Measurements from ENCODE around the gene OLFM1.

The OLFM1 gene

GRCh38 chr9:135087489-135087792 is at the start of gene OLFM1:
Gene OLFM1 (plus strand): TSS chr9:135087668. CDS start chr9:135087990, 322 bp downstream.
- Histone ChIP-seq H3K4me2 (ENCODE audit: low read length) (no peak within 1 kb of the TSS), H4K20me1 (ENCODE audit: insufficient read depth, low read length) (no peaks in the 10 kb centered on the region), H3K27ac (ENCODE audit: low read length) (no peak within 1 kb of the TSS), H3K36me3 (replicated peaks; ENCODE audit: low read depth, low read length) (no peaks in the 10 kb centered on the region), H3K9ac (ENCODE audit: low read length) (no peak within 1 kb of the TSS), H3K9me3 (ENCODE audit: insufficient read depth, low read length) (no peaks in the 10 kb centered on the region), H3K27me3 (ENCODE audit: low read depth, low read length) (peaks cover 7% of the 10 kb centered on the region; the same call in 1 of the 2 replicates), H2AFZ (ENCODE audit: low read depth, low read length) (no peak within 1 kb of the TSS), H3K4me1 (ENCODE audit: low read length) (no peaks in the 10 kb centered on the region), H3K4me3 (ENCODE audit: low read length) (no peak within 1 kb of the TSS), H3K79me2 (ENCODE audit: low read length) (no peaks in the 10 kb centered on the region)
- TF ChIP-seq EZH2phosphoT487 (IDR thresholded peaks at IDR 0.05; ENCODE audit: low read depth): no peak
- TF ChIP-seq CTCF (IDR thresholded peaks at IDR 0.05; ENCODE audit: low read depth, low read length): no peak

GRCh38 chr9:135038331-135038730 is 49.1 kb upstream of the OLFM1 start:
- Histone ChIP-seq H2AFZ (ENCODE audit: low read depth, low read length) (no peak overlapping the region), H3K27me3 (ENCODE audit: low read depth, low read length) (peaks cover 21% of the 10 kb centered on the region), H4K20me1 (ENCODE audit: insufficient read depth, low read length) (no peaks in the 10 kb centered on the region), H3K9me3 (ENCODE audit: insufficient read depth, low read length) (no peaks in the 10 kb centered on the region), H3K9ac (ENCODE audit: low read length) (no peak overlapping the region), H3K4me3 (ENCODE audit: low read length) (no peak overlapping the region), H3K27ac (ENCODE audit: low read length) (no peak overlapping the region), H3K4me1 (ENCODE audit: low read length) (no peaks in the 10 kb centered on the region), H3K36me3 (replicated peaks; ENCODE audit: low read depth, low read length) (no peaks in the 10 kb centered on the region), H3K79me2 (ENCODE audit: low read length) (no peaks in the 10 kb centered on the region), H3K4me2 (ENCODE audit: low read length) (no peak overlapping the region)
- TF ChIP-seq CTCF (IDR thresholded peaks at IDR 0.05; ENCODE audit: low read depth, low read length): no peak
- TF ChIP-seq EZH2phosphoT487 (IDR thresholded peaks at IDR 0.05; ENCODE audit: low read depth): no peak

GRCh38 chr9:135038826-135039225 is 48.6 kb upstream of the OLFM1 start:
- H3K9me3 ChIP-seq (ENCODE audit: insufficient read depth, low read length): no peaks in the 10 kb centered on the region
- no peak overlapping the region for H3K4me3 ChIP-seq (ENCODE audit: low read length)
- H3K4me2 ChIP-seq (ENCODE audit: low read length): no peak overlapping the region
- H3K36me3 ChIP-seq (replicated peaks; ENCODE audit: low read depth, low read length): no peaks in the 10 kb centered on the region
- H3K27me3 ChIP-seq (ENCODE audit: low read depth, low read length): peaks cover 21% of the 10 kb centered on the region
- no peak overlapping the region for H2AFZ ChIP-seq (ENCODE audit: low read depth, low read length)
- H3K79me2 ChIP-seq (ENCODE audit: low read length): no peaks in the 10 kb centered on the region
- H3K9ac ChIP-seq (ENCODE audit: low read length): no peak overlapping the region
- no peaks in the 10 kb centered on the region for H3K4me1 ChIP-seq (ENCODE audit: low read length)
- no peak overlapping the region for H3K27ac ChIP-seq (ENCODE audit: low read length)
- no peaks in the 10 kb centered on the region for H4K20me1 ChIP-seq (ENCODE audit: insufficient read depth, low read length)
- no peak for TF ChIP-seq EZH2phosphoT487 (IDR thresholded peaks at IDR 0.05; ENCODE audit: low read depth)
- no peak for TF ChIP-seq CTCF (IDR thresholded peaks at IDR 0.05; ENCODE audit: low read depth, low read length)

- no peaks in the 10 kb centered on the region for H3K79me2 ChIP-seq (ENCODE audit: low read length)
- H3K27ac ChIP-seq (ENCODE audit: low read length): no peak overlapping the region
- no peak overlapping the region for H2AFZ ChIP-seq (ENCODE audit: low read depth, low read length)
- no peaks in the 10 kb centered on the region for H3K4me1 ChIP-seq (ENCODE audit: low read length)
- H3K9ac ChIP-seq (ENCODE audit: low read length): no peak overlapping the region
- no peaks in the 10 kb centered on the region for H4K20me1 ChIP-seq (ENCODE audit: insufficient read depth, low read length)
- TF ChIP-seq CTCF (IDR thresholded peaks at IDR 0.05; ENCODE audit: low read depth, low read length) (no peak), EZH2phosphoT487 (IDR thresholded peaks at IDR 0.05; ENCODE audit: low read depth) (no peak)
- H3K4me3 ChIP-seq (ENCODE audit: low read length): no peak overlapping the region
- peaks cover 21% of the 10 kb centered on the region for H3K27me3 ChIP-seq (ENCODE audit: low read depth, low read length)
- H3K36me3 ChIP-seq (replicated peaks; ENCODE audit: low read depth, low read length): no peaks in the 10 kb centered on the region
- H3K9me3 ChIP-seq (ENCODE audit: insufficient read depth, low read length): no peaks in the 10 kb centered on the region
- H3K4me2 ChIP-seq (ENCODE audit: low read length): no peak overlapping the region
Measured at GRCh38 chr9:135039266-135039870, 48.1 kb upstream of the OLFM1 start.
